Liver (tissue), 9 donors: Measurements from ENCODE around the gene CBL. TPM values are rescaled to one million over a fixed set of nuclear protein-coding genes. Genes with fewer than 3 reads are reported as not detected.
A peak's percentile ranks its signal among the peaks of the same experiment; 100 is the strongest.

ENCODE experiments used
- DNase-seq: peaks from one replicate; pipeline ENCODE4 v3.0.0-alpha.2; 2017; ENCODE audit warnings: low spot score
- H3K27ac ChIP-seq, 2 donors: one replicate each; pipeline ENCODE4 v1.7.0; 2013; ENCODE audit warnings: inconsistent platforms in 2 of 2, low read length in 2 of 2, control low read depth in 1 of 2, low read depth in 1 of 2, mild to moderate bottlenecking in 1 of 2
- H3K27me3 ChIP-seq, 4 donors: one replicate each; pipeline versions ENCODE4 v1.6.1 to v1.7.0; 2013; ENCODE audit warnings: low read length in 3 of 4, inconsistent platforms in 1 of 4, mild to moderate bottlenecking in 1 of 4, moderate library complexity in 1 of 4; ENCODE audit not compliant: control insufficient read depth in 4 of 4, insufficient read depth in 4 of 4
- H3K36me3 ChIP-seq, 4 donors: one replicate each; pipeline versions ENCODE4 v1.6.1 to v1.7.0; 2013; ENCODE audit warnings: low read length in 3 of 4, mild to moderate bottlenecking in 3 of 4, low read depth in 1 of 4, moderate library complexity in 1 of 4; ENCODE audit not compliant: control insufficient read depth in 4 of 4, insufficient read depth in 3 of 4
- H3K4me1 ChIP-seq, 4 donors: one replicate each; pipeline versions ENCODE4 v1.6.1 to v1.7.0; 2013; ENCODE audit warnings: low read length in 3 of 4, mild to moderate bottlenecking in 3 of 4, moderate library complexity in 1 of 4; ENCODE audit not compliant: control insufficient read depth in 4 of 4, insufficient read depth in 4 of 4
- H3K4me3 ChIP-seq, 3 donors: one replicate each; pipeline versions ENCODE4 v1.6.1 to v1.7.0; 2013; ENCODE audit warnings: low read length in 3 of 3, control low read depth in 1 of 3, low read depth in 1 of 3, mild to moderate bottlenecking in 1 of 3
- H3K9ac ChIP-seq, 2 donors: one replicate each; pipeline ENCODE4 v1.7.0; 2013; ENCODE audit warnings: low read length in 2 of 2, mild to moderate bottlenecking in 2 of 2, moderate library complexity in 2 of 2, control low read depth in 1 of 2, low read depth in 1 of 2
- H3K9me3 ChIP-seq, 4 donors: one replicate each; pipeline versions ENCODE4 v1.6.1 to v1.7.0; 2013; ENCODE audit warnings: low read length in 3 of 4; ENCODE audit not compliant: control insufficient read depth in 4 of 4
- EGR1 ChIP-seq, 2 donors: IDR thresholded peaks; 2 replicates each; pipeline ENCODE4 v1.6.1; 2016 to 2018; ENCODE audit warnings: antibody characterized with exemption in 2 of 2, low read depth in 2 of 2
- FOXA1 ChIP-seq: IDR thresholded peaks from 2 replicates; pipeline ENCODE4 v1.6.1; 2016; ENCODE audit warnings: antibody characterized with exemption
- FOXA2 ChIP-seq: IDR thresholded peaks from 2 replicates; pipeline ENCODE4 v1.6.1; 2016; ENCODE audit warnings: antibody characterized with exemption
- GABPA ChIP-seq, 2 donors: IDR thresholded peaks in 1 of 2; conservative IDR thresholded peaks in 1 of 2; 2 replicates each; pipeline ENCODE4 v1.6.1; 2016; ENCODE audit warnings: antibody characterized with exemption in 2 of 2, mild to moderate bottlenecking in 1 of 2, moderate library complexity in 1 of 2
- HNF4G ChIP-seq: IDR thresholded peaks from 2 replicates; pipeline ENCODE4 v1.6.1; 2016; ENCODE audit warnings: antibody characterized with exemption
- JUND ChIP-seq, 2 donors: IDR thresholded peaks; 2 replicates each; pipeline ENCODE4 v1.6.1; 2016; ENCODE audit warnings: antibody characterized with exemption in 2 of 2
- MAX ChIP-seq: IDR thresholded peaks from 2 replicates; pipeline ENCODE4 v1.6.1; 2016; ENCODE audit warnings: antibody characterized with exemption
- NR2F2 ChIP-seq: IDR thresholded peaks from 2 replicates; pipeline ENCODE4 v1.6.1; 2016; ENCODE audit warnings: antibody characterized with exemption
- RAD21 ChIP-seq, 2 donors: IDR thresholded peaks; 2 replicates each; pipeline ENCODE4 v1.6.1; 2016; ENCODE audit warnings: antibody characterized with exemption in 2 of 2, mild to moderate bottlenecking in 2 of 2
- REST ChIP-seq: IDR thresholded peaks from 2 replicates; pipeline ENCODE4 v1.6.1; 2016; ENCODE audit warnings: antibody characterized with exemption, mild to moderate bottlenecking
- RXRA ChIP-seq, 2 donors: IDR thresholded peaks; 2 replicates each; pipeline ENCODE4 v1.6.1; 2017 to 2018; ENCODE audit warnings: antibody characterized with exemption in 2 of 2, mild to moderate bottlenecking in 1 of 2
- SP1 ChIP-seq: IDR thresholded peaks from 2 replicates; pipeline ENCODE4 v1.6.1; 2018; ENCODE audit warnings: antibody characterized with exemption, mild to moderate bottlenecking
- TAF1 ChIP-seq: conservative IDR thresholded peaks from 2 replicates; pipeline ENCODE4 v1.6.1; 2016; ENCODE audit warnings: antibody characterized with exemption, mild to moderate bottlenecking
- YY1 ChIP-seq: IDR thresholded peaks from 2 replicates; pipeline ENCODE4 v1.6.1; 2016; ENCODE audit warnings: antibody characterized with exemption, mild to moderate bottlenecking
- ZBTB33 ChIP-seq: IDR thresholded peaks from 2 replicates; pipeline ENCODE4 v1.6.1; 2016; ENCODE audit warnings: antibody characterized with exemption
- WGBS: extraction: QIAGEN DNeasy Blood & Tissue Kit; methylation state at CpG from one replicate; pipeline ENCODE4 v1.1.7; 2013; 5-methylcytosine and 5-hydroxymethylcytosine counted together
- polyA plus RNA-seq, 2 donors: library from polyadenylated mRNA; stranded (reverse) in 1 of 2; unstranded in 1 of 2; fragments of 200-250 nt in 1 of 2; fragments of >200 nt in 1 of 2; fragmentation: Nextera tagmentation in 1 of 2; extraction: Ambion mirVana in 1 of 2; gene quantifications; one replicate each; pipeline versions ENCODE4 v1.2.1 to v1.2.3, GENCODE V29; 2013 to 2015
- total RNA-seq, 2 donors: library from RNA; depleted of rRNA; stranded (reverse); fragments of >200 nt; gene quantifications; one replicate each; pipeline ENCODE4 v1.2.3, GENCODE V29; 2014
- TF ChIP-seq, protein P1 (sequence below): IDR thresholded peaks from 2 replicates; pipeline ENCODE4 v1.6.1; 2016; ENCODE audit warnings: antibody characterized with exemption
- TF ChIP-seq, protein P2 (sequence below): fragments of 150-350 bp; IDR thresholded peaks from 2 replicates; pipeline ENCODE4 v1.5.1; 2017; ENCODE audit warnings: improper control_type of control experiment, low read depth, low read length; ENCODE audit not compliant: missing input control
- donor health status: healthy.
- donor health status: healthy.
- donor health status: healthy.
- donor health status: healthy.
- donor health status: healthy.

Gene CBL
- total and polyA plus RNA-seq, 4 donors = 1.6 to 5.5 (median 3.5) TPM

- no peaks in the 10 kb centered on the region for H3K4me1 ChIP-seq
- TF ChIP-seq EGR1 (IDR thresholded peaks at IDR 0.05; ENCODE audit: low read depth in 2 of 2) (no peak), REST (no peak), SP1 (no peak), RAD21 (IDR thresholded peaks at IDR 0.05) (no peak), FOXA2 (no peak), RXRA (IDR thresholded peaks at IDR 0.05) (no peak), JUND (IDR thresholded peaks at IDR 0.05) (no peak), NR2F2 (no peak), TAF1 (no peak), YY1 (no peak), ZBTB33 (no peak), MAX (no peak), HNF4G (no peak), GABPA (IDR thresholded peaks at IDR 0.05 in 1 of 2, conservative IDR thresholded peaks at IDR 0.05 in 1 of 2) (no peak)
- TF ChIP-seq, protein P1, sequence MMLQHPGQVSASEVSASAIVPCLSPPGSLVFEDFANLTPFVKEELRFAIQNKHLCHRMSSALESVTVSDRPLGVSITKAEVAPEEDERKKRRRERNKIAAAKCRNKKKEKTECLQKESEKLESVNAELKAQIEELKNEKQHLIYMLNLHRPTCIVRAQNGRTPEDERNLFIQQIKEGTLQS = no peak
- TF ChIP-seq, protein P2, sequence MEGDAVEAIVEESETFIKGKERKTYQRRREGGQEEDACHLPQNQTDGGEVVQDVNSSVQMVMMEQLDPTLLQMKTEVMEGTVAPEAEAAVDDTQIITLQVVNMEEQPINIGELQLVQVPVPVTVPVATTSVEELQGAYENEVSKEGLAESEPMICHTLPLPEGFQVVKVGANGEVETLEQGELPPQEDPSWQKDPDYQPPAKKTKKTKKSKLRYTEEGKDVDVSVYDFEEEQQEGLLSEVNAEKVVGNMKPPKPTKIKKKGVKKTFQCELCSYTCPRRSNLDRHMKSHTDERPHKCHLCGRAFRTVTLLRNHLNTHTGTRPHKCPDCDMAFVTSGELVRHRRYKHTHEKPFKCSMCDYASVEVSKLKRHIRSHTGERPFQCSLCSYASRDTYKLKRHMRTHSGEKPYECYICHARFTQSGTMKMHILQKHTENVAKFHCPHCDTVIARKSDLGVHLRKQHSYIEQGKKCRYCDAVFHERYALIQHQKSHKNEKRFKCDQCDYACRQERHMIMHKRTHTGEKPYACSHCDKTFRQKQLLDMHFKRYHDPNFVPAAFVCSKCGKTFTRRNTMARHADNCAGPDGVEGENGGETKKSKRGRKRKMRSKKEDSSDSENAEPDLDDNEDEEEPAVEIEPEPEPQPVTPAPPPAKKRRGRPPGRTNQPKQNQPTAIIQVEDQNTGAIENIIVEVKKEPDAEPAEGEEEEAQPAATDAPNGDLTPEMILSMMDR = no peak
- H3K27me3 ChIP-seq = no peaks in the 10 kb centered on the region
- no peaks in the 10 kb centered on the region for H3K9me3 ChIP-seq
- 86% methylated on average over 1 of the region's 1 CpG for WGBS
- no peak overlapping the region for H3K9ac ChIP-seq
- no peak overlapping the region for H3K4me3 ChIP-seq
- peak overlapping the region in 1 of 2 donors; percentile 15 for H3K27ac ChIP-seq
- H3K36me3 ChIP-seq = peaks cover 0 to 14% (median 5%) of the 10 kb centered on the region in 4 donors
- DNase-seq = no peak
These were observed 101.1 kb downstream of the CBL start for GRCh38 chr11:119307219-119307618.

GRCh38 chr11:119307974-119308373 is 101.8 kb downstream of the CBL start:
- WGBS = 93% methylated on average over 5 of the region's 5 CpGs
- H3K27ac ChIP-seq = no peak overlapping the region
- H3K9me3 ChIP-seq = no peaks in the 10 kb centered on the region
- H3K36me3 ChIP-seq = peaks cover 0 to 14% (median 5%) of the 10 kb centered on the region in 4 donors
- H3K4me1 ChIP-seq = no peaks in the 10 kb centered on the region
- H3K27me3 ChIP-seq = no peaks in the 10 kb centered on the region
- no peak overlapping the region for H3K4me3 ChIP-seq
- no peak overlapping the region for H3K9ac ChIP-seq
- DNase-seq = no peak
- no peak for TF ChIP-seq FOXA1
- no peak for TF ChIP-seq YY1
- no peak for TF ChIP-seq HNF4G
- no peak for TF ChIP-seq GABPA (IDR thresholded peaks at IDR 0.05 in 1 of 2, conservative IDR thresholded peaks at IDR 0.05 in 1 of 2)
- TF ChIP-seq, protein P2 = no peak
- no peak for TF ChIP-seq JUND (IDR thresholded peaks at IDR 0.05)
- no peak for TF ChIP-seq SP1
- TF ChIP-seq REST = no peak
